SK-N-SH treated with all-trans-retinoic acid at 6 μM for 48 hours (cell line): ENCODE data around the gene TNFSF13B.

ENCODE experiments used
- ATAC-seq: fragments of 200-7000 bp; cut with Tn5 transposase; 3 replicates; pipeline ENCODE4 v1.9.1; 2020; ENCODE audit warnings: mild to moderate bottlenecking, moderate library complexity
- ARNTL ChIP-seq: fragments of 450-650 bp; formaldehyde crosslinking; IDR thresholded peaks from 2 replicates; pipeline ENCODE4 v1.5.0; 2020; ENCODE audit warnings: low read depth, mild to moderate bottlenecking, moderate library complexity, borderline replicate concordance
- BACH2 ChIP-seq: fragments of 250-450 bp; sonication (Bioruptor Pico); IDR thresholded peaks from 2 replicates; pipeline ENCODE4 v1.9.0; 2021; ENCODE audit warnings: mild to moderate bottlenecking, borderline replicate concordance
- CREB5 ChIP-seq: fragments of 250-450 bp; sonication (Bioruptor Pico); IDR thresholded peaks from 2 replicates; pipeline ENCODE4 v1.5.1; 2020; ENCODE audit warnings: low read depth, mild to moderate bottlenecking, moderate library complexity
- CSDC2 ChIP-seq: fragments of 250-450 bp; sonication (Bioruptor Pico); IDR thresholded peaks from 2 replicates; pipeline ENCODE4 v1.5.0; 2020; ENCODE audit warnings: mild to moderate bottlenecking, moderate library complexity
- CSRNP3 ChIP-seq: fragments of 250-450 bp; sonication (Bioruptor Pico); IDR thresholded peaks from 2 replicates; pipeline ENCODE4 v1.5.1; 2021; ENCODE audit warnings: mild to moderate bottlenecking, moderate library complexity
- ESRRG ChIP-seq: fragments of 250-450 bp; sonication (Bioruptor Pico); IDR thresholded peaks from 2 replicates; pipeline ENCODE4 v1.6.1; 2021; ENCODE audit warnings: mild to moderate bottlenecking
- GLIS3 ChIP-seq: fragments of 250-450 bp; sonication (Bioruptor Pico); IDR thresholded peaks from 2 replicates; pipeline ENCODE4 v1.5.0; 2020; ENCODE audit warnings: mild to moderate bottlenecking, moderate library complexity
- ISL1 ChIP-seq: fragments of 250-450 bp; sonication (Bioruptor Pico); IDR thresholded peaks from 2 replicates; pipeline ENCODE4 v2.1.2; 2022; ENCODE audit warnings: mild to moderate bottlenecking, moderate library complexity
- PATZ1 ChIP-seq: fragments of 250-450 bp; sonication (Bioruptor Pico); IDR thresholded peaks from 2 replicates; pipeline ENCODE4 v1.8.0; 2020; ENCODE audit warnings: mild to moderate bottlenecking, moderate library complexity, borderline replicate concordance
- PPARA ChIP-seq: fragments of 250-450 bp; sonication (Bioruptor Pico); IDR thresholded peaks from 2 replicates; pipeline ENCODE4 v1.5.0; 2020; ENCODE audit warnings: mild to moderate bottlenecking, borderline replicate concordance
- RARB ChIP-seq: fragments of 250-450 bp; sonication (Bioruptor Pico); IDR thresholded peaks from 2 replicates; pipeline ENCODE4 v1.8.0; 2021; ENCODE audit warnings: mild to moderate bottlenecking, moderate library complexity
- TCF4 ChIP-seq: fragments of 250-450 bp; sonication (Bioruptor Pico); IDR thresholded peaks from 2 replicates; pipeline ENCODE4 v1.8.0; 2021; ENCODE audit warnings: mild to moderate bottlenecking, moderate library complexity, borderline replicate concordance
- TSHZ2 ChIP-seq: fragments of 250-450 bp; sonication (Bioruptor Pico); IDR thresholded peaks from 2 replicates; pipeline ENCODE4 v1.5.0; 2020; ENCODE audit warnings: mild to moderate bottlenecking, moderate library complexity
- ZC3H10 ChIP-seq: fragments of 250-450 bp; sonication (Bioruptor Pico); IDR thresholded peaks from 2 replicates; pipeline ENCODE4 v1.5.1; 2021; ENCODE audit warnings: mild to moderate bottlenecking, moderate library complexity
- ZFP3 ChIP-seq: fragments of 250-450 bp; sonication (Bioruptor Pico); IDR thresholded peaks from 2 replicates; pipeline ENCODE4 v1.5.0; 2020; ENCODE audit warnings: mild to moderate bottlenecking, moderate library complexity
- ZFP30 ChIP-seq: fragments of 450-650 bp; formaldehyde crosslinking; IDR thresholded peaks from 2 replicates; pipeline ENCODE4 v1.5.0; 2022; ENCODE audit warnings: mild to moderate bottlenecking, moderate library complexity
- ZNF565 ChIP-seq: fragments of 450-650 bp; formaldehyde crosslinking; conservative IDR thresholded peaks from 2 replicates; pipeline ENCODE4 v1.5.0; 2020; ENCODE audit warnings: low read depth, mild to moderate bottlenecking, moderate library complexity
- ZNF70 ChIP-seq: fragments of 450-650 bp; formaldehyde crosslinking; IDR thresholded peaks from 2 replicates; pipeline ENCODE4 v1.5.0; 2020; ENCODE audit warnings: mild to moderate bottlenecking, moderate library complexity
- ZNF8 ChIP-seq: fragments of 450-650 bp; formaldehyde crosslinking; IDR thresholded peaks from 2 replicates; pipeline ENCODE4 v1.5.0; 2020; ENCODE audit warnings: mild to moderate bottlenecking, moderate library complexity

TNFSF13B gene

GRCh38 chr13:108297114-108297513 is 27.6 kb downstream of the TNFSF13B start:
- TF ChIP-seq GLIS3 (CRISPR knock-in tag) (no peak), TCF4 (CRISPR knock-in tag) (no peak), ZNF565 (no peak), PPARA (no peak), ISL1 (CRISPR knock-in tag) (no peak), ZC3H10 (CRISPR knock-in tag) (no peak), ZNF8 (CRISPR knock-in tag) (no peak), ZFP3 (CRISPR knock-in tag) (no peak), CSDC2 (CRISPR knock-in tag) (no peak), ESRRG (CRISPR knock-in tag) (no peak), PATZ1 (no peak)
- ATAC-seq = no peak

- TF ChIP-seq BACH2 (CRISPR knock-in tag) (no peak), CSRNP3 (CRISPR knock-in tag) (no peak), ZFP30 (CRISPR knock-in tag) (no peak), ZNF70 (CRISPR knock-in tag) (no peak), TCF4 (CRISPR knock-in tag) (no peak), PPARA (no peak), CSDC2 (CRISPR knock-in tag) (no peak), PATZ1 (no peak)
- no peak for ATAC-seq
Observed at GRCh38 chr13:108302279-108302678, 32.8 kb downstream of the TNFSF13B start.

GRCh38 chr13:108304170-108305016 is 34.9 kb downstream of the TNFSF13B start:
- ATAC-seq = no peak

GRCh38 chr13:108305655-108306054 is 36.1 kb downstream of the TNFSF13B start:
- no peak for ATAC-seq
- TF ChIP-seq BACH2 (CRISPR knock-in tag) = no peak
- no peak for TF ChIP-seq TSHZ2
- no peak for TF ChIP-seq CSRNP3 (CRISPR knock-in tag)
- TF ChIP-seq TCF4 (CRISPR knock-in tag) = no peak
- TF ChIP-seq PPARA = no peak
- no peak for TF ChIP-seq CREB5 (CRISPR knock-in tag)
- TF ChIP-seq RARB (CRISPR knock-in tag) = no peak

More at GRCh38 chr13:108304170-108305016, 34.9 kb downstream of the TNFSF13B start:
- TF ChIP-seq BACH2 (CRISPR knock-in tag) (no peak), ISL1 (CRISPR knock-in tag) (no peak), ARNTL (CRISPR knock-in tag) (no peak), PPARA (no peak), ZNF70 (CRISPR knock-in tag) (no peak), GLIS3 (CRISPR knock-in tag) (no peak), ZNF8 (CRISPR knock-in tag) (no peak), ZFP30 (CRISPR knock-in tag) (no peak)
